ENCODE measurements around the gene SERPINE3. TPM values are rescaled to one million over a fixed set of nuclear protein-coding genes. Genes with fewer than 3 reads are reported as not detected.

The SERPINE3 gene
- total RNA-seq, 1 donor from 2014 or later = not detected

GRCh38 chr13:51361106-51361505 is 21.6 kb downstream of the SERPINE3 start:
- no peak for DNase-seq (ENCODE audit: low read depth in 2 of 2)

DNA sequence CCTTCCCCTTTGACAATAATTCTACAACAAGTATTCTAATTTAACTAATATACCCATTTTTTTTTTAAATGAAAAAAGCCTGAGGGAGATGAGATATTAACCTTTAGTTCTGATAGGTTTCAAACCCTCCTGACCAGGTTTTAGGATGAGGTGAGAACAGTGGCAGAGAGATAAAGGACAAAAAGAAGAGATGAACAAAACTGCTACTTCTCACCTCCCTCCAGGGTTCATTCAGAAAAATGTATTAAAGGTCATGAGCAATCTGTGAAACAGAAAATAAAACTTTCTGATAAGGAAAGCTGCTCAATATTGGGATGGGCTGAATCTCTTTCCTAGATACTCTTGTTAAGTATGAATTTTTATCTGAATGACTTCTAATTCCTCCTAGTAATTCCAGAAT is 24.1 kb downstream of the SERPINE3 start:
- DNase-seq (ENCODE audit: low read depth in 2 of 2) = no peak

- DNase-seq (ENCODE audit: low read depth in 2 of 2) = peak in 1 of 2 donors; percentile 91
Measured at GRCh38 chr13:51364404-51365008, 25.0 kb downstream of the SERPINE3 start.

GRCh38 chr13:51370116-51370515 is 30.6 kb downstream of the SERPINE3 start:
- no peak for DNase-seq (ENCODE audit: low read depth in 2 of 2)

GRCh38 chr13:51370811-51371210 is 31.3 kb downstream of the SERPINE3 start:
- DNase-seq (ENCODE audit: low read depth in 2 of 2) = no peak

DNA sequence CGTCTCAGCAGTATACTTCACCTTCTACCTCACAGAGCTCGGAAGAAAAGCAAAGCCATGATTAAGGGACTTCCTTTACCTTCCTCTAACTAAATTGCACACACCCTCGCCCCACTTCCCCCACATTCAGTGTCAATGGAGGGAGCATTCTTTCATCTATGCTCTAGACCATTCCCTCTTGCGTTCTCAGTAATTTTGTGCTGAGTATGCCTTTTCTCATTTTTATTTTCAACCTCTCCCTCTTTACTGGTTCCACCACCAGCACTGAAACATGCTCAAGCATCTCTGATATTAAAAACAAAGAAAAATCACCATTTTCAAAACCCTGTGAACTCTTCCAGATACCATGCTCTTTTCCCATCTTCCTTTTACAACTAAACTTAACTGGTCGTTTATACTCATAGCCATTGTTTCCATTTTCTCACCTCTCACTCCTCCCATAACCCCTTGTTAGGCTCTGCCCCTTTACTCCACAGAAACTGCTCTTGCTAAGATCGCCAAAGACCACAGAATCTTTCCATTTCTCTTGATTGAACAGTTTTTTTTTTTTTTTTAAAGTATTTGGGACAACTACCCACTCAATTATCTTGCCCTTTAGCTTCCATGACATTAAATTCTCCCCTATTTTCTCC is 32.4 kb downstream of the SERPINE3 start:
- no peak for DNase-seq (ENCODE audit: low read depth in 2 of 2)

DNA sequence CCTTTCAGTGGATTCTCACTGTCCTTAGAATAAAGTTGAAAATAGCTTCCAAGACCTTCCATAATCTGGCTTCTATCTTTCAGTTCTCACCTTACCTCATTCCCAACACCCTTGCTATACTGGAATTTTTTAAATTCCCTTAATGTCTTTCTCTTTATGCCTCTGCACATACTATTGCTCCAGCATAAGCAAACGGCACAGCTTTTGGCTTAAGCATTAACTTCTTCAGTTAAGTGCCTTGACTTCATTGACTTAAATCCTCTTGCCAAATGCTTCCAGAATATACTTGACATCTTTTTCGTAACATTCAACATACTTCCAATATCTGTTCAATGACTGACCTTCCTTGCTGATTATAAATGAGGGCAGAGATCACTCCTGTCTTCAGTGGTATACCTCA is 34.0 kb downstream of the SERPINE3 start:
- no peak for DNase-seq (ENCODE audit: low read depth in 2 of 2)

DNA sequence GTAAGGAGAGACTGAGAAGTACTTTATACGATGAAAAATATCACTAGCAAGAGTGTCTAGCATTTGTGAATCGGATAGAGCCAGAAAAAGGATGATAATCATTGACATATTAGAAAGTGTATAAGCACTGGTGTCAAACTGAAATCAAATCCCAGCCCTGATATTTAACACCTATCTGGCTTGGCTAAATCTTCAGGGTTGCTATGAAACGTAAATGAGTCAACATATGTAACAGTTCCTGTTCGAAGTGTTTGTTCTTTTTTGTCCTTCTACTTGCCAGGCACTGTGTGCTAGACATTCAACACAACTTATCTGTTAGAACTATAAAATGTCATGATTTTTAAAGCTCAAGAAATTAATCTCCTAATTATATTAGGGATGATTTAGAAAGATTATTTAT is 40.8 kb downstream of the SERPINE3 start:
- DNase-seq (ENCODE audit: low read depth in 2 of 2) = peak; percentile 69 to 85

- no peak for DNase-seq (ENCODE audit: low read depth in 2 of 2)
Measured at GRCh38 chr13:51385114-51385513, 45.6 kb downstream of the SERPINE3 start.

DNA sequence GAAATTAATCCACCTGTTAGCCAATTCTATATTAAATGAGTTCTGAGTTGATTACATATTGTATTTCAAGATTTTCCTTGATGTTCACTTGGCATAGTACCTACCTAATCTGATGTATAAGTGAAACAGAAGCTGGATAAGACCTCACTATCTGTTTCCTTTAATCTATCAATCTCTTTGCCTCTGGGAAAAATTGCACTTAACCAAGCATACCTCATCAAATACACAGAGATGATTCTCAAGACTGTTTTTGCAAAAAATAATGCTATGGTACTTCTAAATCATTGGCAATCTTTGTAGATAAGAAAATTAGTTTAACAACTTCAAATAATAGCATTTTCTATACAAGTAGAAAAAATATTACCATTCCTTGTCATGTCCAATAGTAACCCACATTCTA is 55.2 kb downstream of the SERPINE3 start:
- no peak for DNase-seq (ENCODE audit: low read depth in 2 of 2)

DNA sequence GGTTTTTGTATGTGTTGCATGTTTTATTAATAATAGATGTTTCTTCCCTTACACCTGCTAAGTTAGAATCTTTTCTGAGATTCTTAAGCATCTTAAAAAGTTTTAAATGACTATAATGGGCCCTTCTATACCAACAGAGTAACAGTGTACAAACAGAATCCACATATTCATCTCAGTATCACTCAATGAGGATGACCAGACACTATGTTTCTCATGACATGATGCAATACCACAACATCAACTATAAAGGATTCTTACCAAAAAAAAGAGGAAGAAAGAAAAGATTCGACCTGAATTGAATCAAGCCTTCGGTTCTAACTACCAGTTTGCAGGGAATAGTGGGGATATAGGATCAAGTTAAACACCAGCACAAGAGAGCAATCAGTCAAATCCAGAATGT is 56.9 kb downstream of the SERPINE3 start:
- DNase-seq (ENCODE audit: low read depth in 2 of 2) = no peak

GRCh38 chr13:51397262-51397941 is 57.9 kb downstream of the SERPINE3 start:
- DNase-seq (ENCODE audit: low read depth in 2 of 2) = peak in 1 of 2 donors; percentile 19

DNA sequence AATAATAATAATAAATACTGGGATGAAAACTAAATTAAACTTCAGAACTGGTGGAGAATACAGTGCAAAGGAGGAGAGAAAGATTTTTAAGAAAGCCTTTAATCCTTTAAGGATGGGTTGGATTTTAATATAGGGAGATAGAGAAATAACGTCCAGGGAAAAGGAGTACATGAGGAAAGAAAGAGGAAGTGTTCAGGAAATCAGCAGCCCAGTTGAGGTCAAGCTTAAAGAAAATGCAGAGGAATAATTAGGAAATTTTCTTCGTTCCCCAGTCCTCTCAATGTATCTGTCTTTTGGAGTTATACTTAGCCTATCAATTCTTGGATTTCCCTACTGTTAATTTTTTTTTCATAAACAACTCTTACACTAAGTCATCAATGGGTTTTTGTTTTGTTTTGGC is 65.7 kb downstream of the SERPINE3 start:
- DNase-seq (ENCODE audit: low read depth in 2 of 2) = no peak

GRCh38 chr13:51412431-51412830 is 72.9 kb downstream of the SERPINE3 start:
- DNase-seq (ENCODE audit: low read depth in 2 of 2) = no peak

Other genes starting within 250 kb of the SERPINE3 start
- gene C13orf42, start 228.4 kb upstream of the SERPINE3 start, total RNA-seq = not detected in 2 replicates
- gene FAM124A, start 117.3 kb upstream of the SERPINE3 start, total RNA-seq = 3.3 and 3.4 TPM in 2 replicates
- gene INTS6, start 113.3 kb downstream of the SERPINE3 start, total RNA-seq = 24.8 and 34.3 TPM in 2 replicates
- gene WDFY2, start 244.8 kb downstream of the SERPINE3 start, total RNA-seq = 2.6 and 4.4 TPM in 2 replicates

Measured in lung microvascular endothelial cell (primary cell).